Neural cell (in vitro differentiated cells): ENCODE measurements around the gene RAPGEF4. TPM values are rescaled to one million over a fixed set of nuclear protein-coding genes. Genes with fewer than 3 reads are reported as not detected.

Experiments used
- H2AFZ ChIP-seq: fragments of 200-600, 300-800 bp; sonication (generic), shearing (Covaris generic); 2 replicates; pipeline ENCODE4 v1.6.0; 2014; ENCODE audit warnings: low read depth, mild to moderate bottlenecking, antibody characterized with exemption, low read length, moderate library complexity
- H3F3A ChIP-seq: fragments of 200-600 bp; shearing (Covaris generic); 2 replicates; pipeline ENCODE4 v1.6.1; 2016; ENCODE audit warnings: mild to moderate bottlenecking, moderate library complexity, mixed read lengths, antibody characterized with exemption, low read length; ENCODE audit not compliant: insufficient read depth, poor library complexity, severe bottlenecking
- H3K27ac ChIP-seq: fragments of 200-600, 300-800 bp; sonication (generic), shearing (Covaris generic); 2 replicates; pipeline ENCODE4 v1.5.1; 2014; ENCODE audit warnings: mild to moderate bottlenecking, low read length, moderate library complexity
- H3K27me3 ChIP-seq: fragments of 300-800, 200-600 bp; sonication (generic), shearing (Covaris generic); 2 replicates; pipeline ENCODE4 v1.6.0; 2014; ENCODE audit warnings: mild to moderate bottlenecking, low read depth, low read length, moderate library complexity; ENCODE audit not compliant: insufficient read depth
- H3K36me3 ChIP-seq: fragments of 300-800, 200-600 bp; sonication (generic), shearing (Covaris generic); 2 replicates; pipeline ENCODE4 v1.5.1; 2014; ENCODE audit warnings: mild to moderate bottlenecking, antibody characterized with exemption, low read length, moderate library complexity; ENCODE audit not compliant: insufficient read depth
- H3K4me2 ChIP-seq: fragments of 300-800, 200-600 bp; sonication (generic), shearing (Covaris generic); 2 replicates; pipeline ENCODE4 v1.6.0; 2014; ENCODE audit warnings: mild to moderate bottlenecking, low read length
- H3K4me3 ChIP-seq: fragments of 300-800, 200-600 bp; sonication (generic), shearing (Covaris generic); 2 replicates; pipeline ENCODE4 v1.5.1; 2014; ENCODE audit warnings: mild to moderate bottlenecking, low read length, moderate library complexity
- H3K79me2 ChIP-seq: fragments of 200-600 bp; shearing (Covaris generic); replicated peaks from 2 replicates; pipeline ENCODE4 v1.6.0; 2014; ENCODE audit warnings: mild to moderate bottlenecking, low read length, moderate library complexity; ENCODE audit not compliant: insufficient read depth
- H3K9ac ChIP-seq: fragments of 300-800, 200-600 bp; sonication (generic), shearing (Covaris generic); 2 replicates; pipeline ENCODE4 v1.6.1; 2016; ENCODE audit warnings: mild to moderate bottlenecking, low read length, mixed read lengths
- H3K9me2 ChIP-seq: fragments of 200-600 bp; shearing (Covaris generic); 2 replicates; pipeline ENCODE4 v1.6.1; 2016; ENCODE audit warnings: mild to moderate bottlenecking, low read length, mixed read lengths; ENCODE audit not compliant: insufficient read depth
- H3K9me3 ChIP-seq: fragments of 200-600, 300-800 bp; sonication (generic), shearing (Covaris generic); 2 replicates; pipeline ENCODE4 v1.6.1; 2016; ENCODE audit warnings: mild to moderate bottlenecking, mixed run types, low read length, moderate library complexity, mixed read lengths
- H4K20me1 ChIP-seq: fragments of 200-600 bp; shearing (Covaris generic); 2 replicates; pipeline ENCODE4 v1.6.1; 2016; ENCODE audit warnings: mild to moderate bottlenecking, mixed run types; ENCODE audit not compliant: insufficient read depth
- CTCF ChIP-seq: fragments of 450-650 bp; IDR thresholded peaks from 2 replicates; pipeline ENCODE4 v1.5.1; 2014; ENCODE audit warnings: antibody characterized with exemption, mild to moderate bottlenecking, moderate library complexity; ENCODE audit not compliant: poor library complexity, severe bottlenecking
- EP300 ChIP-seq: fragments of 450-650 bp; conservative IDR thresholded peaks from 2 replicates; pipeline ENCODE4 v1.6.1; 2014; ENCODE audit warnings: antibody characterized with exemption, mild to moderate bottlenecking, moderate library complexity; ENCODE audit not compliant: poor library complexity, severe bottlenecking
- EZH2 ChIP-seq: fragments of 200-600, 300-800 bp; shearing (Covaris generic), sonication (generic); IDR thresholded peaks from 2 replicates; pipeline ENCODE4 v1.6.1; 2014; ENCODE audit warnings: antibody characterized with exemption, low read length, borderline replicate concordance, mild to moderate bottlenecking; ENCODE audit not compliant: insufficient read depth, poor library complexity, severe bottlenecking
- MXI1 ChIP-seq: fragments of 450-650 bp; conservative IDR thresholded peaks from 2 replicates; pipeline ENCODE4 v1.6.1; 2014; ENCODE audit warnings: antibody characterized with exemption, mild to moderate bottlenecking; ENCODE audit not compliant: poor library complexity, severe bottlenecking
- POLR2AphosphoS5 ChIP-seq: IDR thresholded peaks from 2 replicates; pipeline ENCODE4 v1.6.1; 2012
- RAD21 ChIP-seq: fragments of 450-650 bp; conservative IDR thresholded peaks from 2 replicates; pipeline ENCODE4 v1.6.1; 2014; ENCODE audit warnings: antibody characterized with exemption, mild to moderate bottlenecking, moderate library complexity
- REST ChIP-seq: IDR thresholded peaks from 2 replicates; pipeline ENCODE4 v1.6.1; 2012; ENCODE audit warnings: borderline replicate concordance
- SMC3 ChIP-seq: fragments of 450-650 bp; conservative IDR thresholded peaks from 2 replicates; pipeline ENCODE4 v1.6.1; 2014; ENCODE audit warnings: antibody characterized with exemption, mild to moderate bottlenecking, moderate library complexity; ENCODE audit not compliant: poor library complexity
- TAF1 ChIP-seq: IDR thresholded peaks from 2 replicates; pipeline ENCODE4 v1.6.1; 2012; ENCODE audit warnings: low read depth
- polyA plus RNA-seq: library from polyadenylated mRNA; depleted of rRNA; stranded (reverse); fragments of >200 nt; gene quantifications from 2 replicates; pipeline ENCODE4 v1.2.3, GENCODE V29; 2014

RAPGEF4 gene
- polyA plus RNA-seq, 1 donor from 2014 or later: 10.4 TPM

GRCh38 chr2:172953970-172954852 is 218.6 kb downstream of the RAPGEF4 start:
- Histone ChIP-seq H3F3A (no peaks in the 10 kb centered on the region), H2AFZ (no peak overlapping the region), H3K36me3 (no peaks in the 10 kb centered on the region), H3K4me2 (no peak overlapping the region), H3K4me3 (no peak overlapping the region), H4K20me1 (no peaks in the 10 kb centered on the region), H3K9ac (no peak overlapping the region), H3K9me3 (no peaks in the 10 kb centered on the region), H3K27me3 (no peaks in the 10 kb centered on the region), H3K9me2 (no peaks in the 10 kb centered on the region), H3K79me2 (no peaks in the 10 kb centered on the region), H3K27ac (no peak overlapping the region)
- TF ChIP-seq POLR2AphosphoS5 (no peak), SMC3 (no peak), REST (no peak), CTCF (no peak), TAF1 (no peak), EZH2 (no peak)

- Histone ChIP-seq H3K27me3 (no peaks in the 10 kb centered on the region), H3K9ac (no peak overlapping the region), H3K9me2 (no peaks in the 10 kb centered on the region), H3K9me3 (no peaks in the 10 kb centered on the region), H3K36me3 (no peaks in the 10 kb centered on the region), H2AFZ (no peak overlapping the region), H3K79me2 (no peaks in the 10 kb centered on the region), H4K20me1 (no peaks in the 10 kb centered on the region), H3K27ac (no peak overlapping the region), H3K4me2 (no peak overlapping the region), H3F3A (no peaks in the 10 kb centered on the region), H3K4me3 (no peak overlapping the region)
- no peak for TF ChIP-seq MXI1
- TF ChIP-seq TAF1: no peak
- TF ChIP-seq POLR2AphosphoS5: no peak
- no peak for TF ChIP-seq CTCF
- TF ChIP-seq SMC3: no peak
- no peak for TF ChIP-seq RAD21
- no peak for TF ChIP-seq REST
- no peak for TF ChIP-seq EP300
- no peak for TF ChIP-seq EZH2
These were observed 219.9 kb downstream of the RAPGEF4 start for GRCh38 chr2:172955587-172955986.
